Thyroid gland (tissue), 4 donors: ENCODE measurements around the gene GTPBP2. TPM values are rescaled to one million over a fixed set of nuclear protein-coding genes. Genes with fewer than 3 reads are reported as not detected.

Experiments used
- DNase-seq, 2 donors: peaks; one replicate each; pipeline ENCODE4 v3.0.0-alpha.2; 2019
- H3K27ac ChIP-seq, 3 donors: fragments of 200-600 bp; sonication (generic); 1 replicate in 2 of 3; 2 replicates in 1 of 3; pipeline ENCODE4 v1.5.1; 2016 to 2019; ENCODE audit warnings: mild to moderate bottlenecking in 1 of 3, moderate library complexity in 1 of 3
- H3K27me3 ChIP-seq: fragments of 200-600 bp; sonication (generic); one replicate; pipeline ENCODE4 v1.5.1; 2019
- H3K36me3 ChIP-seq, 2 donors: fragments of 200-600 bp; sonication (generic); one replicate each; pipeline ENCODE4 v1.5.1; 2016 to 2019
- H3K4me1 ChIP-seq, 2 donors: fragments of 200-600 bp; sonication (generic); one replicate each; pipeline ENCODE4 v1.5.1; 2017 to 2019
- H3K4me3 ChIP-seq, 3 donors: fragments of 200-600 bp; sonication (generic); replicated peaks in 1 of 3; 1 replicate in 2 of 3; 2 replicates in 1 of 3; pipeline ENCODE4 v1.5.1; 2016; ENCODE audit warnings: mild to moderate bottlenecking in 1 of 3
- H3K9me3 ChIP-seq: fragments of 200-600 bp; sonication (generic); one replicate; pipeline ENCODE4 v1.5.1; 2017
- POLR2A ChIP-seq, 2 donors: fragments of 450-650 bp; IDR thresholded peaks; one replicate each; pipeline ENCODE4 v1.6.1; 2017; ENCODE audit warnings: antibody characterized with exemption in 2 of 2, mild to moderate bottlenecking in 2 of 2, moderate library complexity in 1 of 2
- WGBS, 2 donors: methylation state at CpG; one replicate each; pipeline ENCODE4 v1.1.5; 2017; 5-methylcytosine and 5-hydroxymethylcytosine counted together
- intact Hi-C: fragments of 100-400 bp; cut with DNase I; formaldehyde crosslinking; loops from one replicate; pipeline ENCODE4 v1.15.1; 2023
- total RNA-seq, 4 donors: library from RNA; depleted of rRNA; stranded (reverse); fragments of >200 nt; gene quantifications; one replicate each; pipeline ENCODE4 v1.2.3, GENCODE V29; 2016
- TF ChIP-seq, protein P1 (sequence below), 6 experiments: fragments of 200-600 bp in 3 of 6; fragments of 450-650 bp in 3 of 6; sonication (generic) in 3 of 6; IDR thresholded peaks; one replicate each; pipeline ENCODE4 v1.5.1; 2016 to 2019; ENCODE audit warnings: antibody characterized with exemption in 6 of 6, mild to moderate bottlenecking in 2 of 6, inconsistent platforms in 1 of 6, moderate library complexity in 1 of 6

The GTPBP2 gene
- total RNA-seq, 4 donors from 2014 or later, result 50.2 to 65.8 (median 58.1) TPM

DNA sequence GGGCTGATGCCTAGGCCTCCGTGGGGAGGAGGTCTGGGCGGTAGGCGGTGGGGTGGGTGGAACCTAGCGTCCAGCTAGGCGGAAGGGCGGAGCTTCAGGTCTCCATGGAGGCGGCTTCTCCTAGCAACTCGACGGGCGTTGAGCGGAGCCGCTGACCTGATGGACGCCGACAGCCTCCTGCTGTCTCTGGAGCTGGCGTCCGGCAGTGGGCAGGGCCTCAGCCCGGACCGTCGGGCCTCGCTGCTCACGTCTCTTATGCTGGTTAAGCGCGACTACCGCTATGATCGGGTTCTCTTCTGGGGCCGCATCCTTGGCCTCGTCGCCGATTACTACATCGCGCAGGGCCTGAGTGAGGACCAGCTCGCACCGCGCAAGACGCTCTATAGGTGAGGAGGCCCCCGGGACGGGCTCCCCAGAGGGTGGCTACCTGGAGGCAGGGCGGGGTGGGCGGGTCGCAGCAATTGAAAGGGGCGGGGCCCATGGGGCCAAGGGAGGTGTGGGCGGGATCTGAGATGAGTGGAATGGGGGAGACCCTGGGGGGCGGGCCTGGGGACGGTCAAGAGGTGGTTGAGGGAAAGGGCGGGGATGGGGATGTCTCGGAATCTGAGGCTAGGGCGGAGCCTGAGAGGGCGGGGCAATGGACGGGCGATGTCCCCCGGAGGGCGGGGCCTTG is 16.0 kb upstream of the GTPBP2 start, which contains the start of gene RSPH9:
Gene RSPH9, plus strand, starts transcription at position 97 of the 673 bp plus-strand sequence. Its CDS starts 63 bp downstream, at position 160.
- TF ChIP-seq POLR2A (IDR thresholded peaks at IDR 0.05), result no peak
- TF ChIP-seq, protein P1, sequence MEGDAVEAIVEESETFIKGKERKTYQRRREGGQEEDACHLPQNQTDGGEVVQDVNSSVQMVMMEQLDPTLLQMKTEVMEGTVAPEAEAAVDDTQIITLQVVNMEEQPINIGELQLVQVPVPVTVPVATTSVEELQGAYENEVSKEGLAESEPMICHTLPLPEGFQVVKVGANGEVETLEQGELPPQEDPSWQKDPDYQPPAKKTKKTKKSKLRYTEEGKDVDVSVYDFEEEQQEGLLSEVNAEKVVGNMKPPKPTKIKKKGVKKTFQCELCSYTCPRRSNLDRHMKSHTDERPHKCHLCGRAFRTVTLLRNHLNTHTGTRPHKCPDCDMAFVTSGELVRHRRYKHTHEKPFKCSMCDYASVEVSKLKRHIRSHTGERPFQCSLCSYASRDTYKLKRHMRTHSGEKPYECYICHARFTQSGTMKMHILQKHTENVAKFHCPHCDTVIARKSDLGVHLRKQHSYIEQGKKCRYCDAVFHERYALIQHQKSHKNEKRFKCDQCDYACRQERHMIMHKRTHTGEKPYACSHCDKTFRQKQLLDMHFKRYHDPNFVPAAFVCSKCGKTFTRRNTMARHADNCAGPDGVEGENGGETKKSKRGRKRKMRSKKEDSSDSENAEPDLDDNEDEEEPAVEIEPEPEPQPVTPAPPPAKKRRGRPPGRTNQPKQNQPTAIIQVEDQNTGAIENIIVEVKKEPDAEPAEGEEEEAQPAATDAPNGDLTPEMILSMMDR (IDR thresholded peaks at IDR 0.05), result no peak
- peak; percentile 61 to 78 for DNase-seq
- Histone ChIP-seq H3K27me3 (no peaks in the 10 kb centered on the region), H3K4me3 (peak within 1 kb of the TSS in 1 of 3 donors; percentile 30), H3K9me3 (no peaks in the 10 kb centered on the region), H3K27ac (peak within 1 kb of the TSS in 1 of 3 donors; percentile 31), H3K4me1 (peaks cover 8 to 10% of the 10 kb centered on the region in 2 donors), H3K36me3 (peaks cover 7 to 13% of the 10 kb centered on the region in 2 donors)
- intact Hi-C loops, result no loop called here
- WGBS, 2 donors, result 1 to 5% methylated on average over 19 to 27 of the region's 52 CpGs

DNA sequence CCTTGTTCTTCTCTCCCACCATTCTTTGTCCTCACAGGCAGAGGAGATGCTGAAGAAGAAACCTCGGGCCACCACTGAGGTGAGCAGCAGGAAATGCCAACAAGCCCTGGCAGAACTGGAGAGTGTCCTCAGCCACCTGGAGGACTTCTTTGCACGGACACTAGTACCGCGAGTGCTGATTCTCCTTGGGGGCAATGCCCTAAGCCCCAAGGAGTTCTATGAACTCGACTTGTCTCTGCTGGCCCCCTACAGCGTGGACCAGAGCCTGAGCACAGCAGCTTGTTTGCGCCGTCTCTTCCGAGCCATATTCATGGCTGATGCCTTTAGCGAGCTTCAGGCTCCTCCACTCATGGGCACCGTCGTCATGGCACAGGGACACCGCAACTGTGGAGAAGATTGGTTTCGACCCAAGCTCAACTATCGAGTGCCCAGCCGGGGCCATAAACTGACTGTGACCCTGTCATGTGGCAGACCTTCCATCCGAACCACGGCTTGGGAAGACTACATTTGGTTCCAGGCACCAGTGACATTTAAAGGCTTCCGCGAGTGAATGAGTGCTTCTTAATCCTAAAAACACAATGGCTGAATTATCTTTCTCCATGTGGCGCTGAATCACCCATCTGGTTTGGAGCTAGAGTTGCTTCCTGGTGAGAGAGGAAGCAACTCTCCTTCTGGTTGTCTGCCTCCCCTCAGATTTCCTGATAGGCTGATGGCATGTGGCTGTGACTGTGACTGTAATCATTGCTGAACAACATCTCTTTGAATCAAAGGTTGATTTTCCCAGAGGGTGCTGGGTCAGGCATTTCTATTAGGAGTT is 11.1 kb upstream of the GTPBP2 start:
- H3K4me1 ChIP-seq, result peaks cover 15 to 25% of the 10 kb centered on the region in 2 donors

DNA sequence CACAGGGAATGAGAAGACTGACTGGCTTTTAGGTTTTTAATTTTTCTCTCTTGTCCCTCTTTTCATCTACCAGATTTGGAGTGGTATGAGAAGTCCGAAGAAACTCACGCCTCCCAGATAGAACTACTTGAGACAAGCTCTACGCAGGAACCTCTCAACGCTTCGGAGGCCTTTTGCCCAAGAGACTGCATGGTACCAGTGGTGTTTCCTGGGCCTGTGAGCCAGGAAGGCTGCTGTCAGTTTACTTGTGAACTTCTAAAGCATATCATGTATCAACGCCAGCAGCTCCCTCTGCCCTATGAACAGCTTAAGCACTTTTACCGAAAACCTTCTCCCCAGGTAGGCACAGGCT is 7.2 kb upstream of the GTPBP2 start:
- intact Hi-C loops, result no loop called here
- Histone ChIP-seq H3K27ac (peak overlapping the region; percentile 52 to 76 (median 76)), H3K27me3 (no peaks in the 10 kb centered on the region), H3K36me3 (peaks cover 13% of the 10 kb centered on the region in 2 donors), H3K4me1 (peaks cover 14 to 21% of the 10 kb centered on the region in 2 donors), H3K4me3 (peak overlapping the region; percentile 52 to 87 (median 82)), H3K9me3 (no peaks in the 10 kb centered on the region)
- peak in 1 of 2 donors; percentile 28 for DNase-seq
- 14 to 18% methylated on average over 7 of the region's 7 CpGs for WGBS, 2 donors
- TF ChIP-seq, protein P1 (IDR thresholded peaks at IDR 0.05), result no peak
- TF ChIP-seq POLR2A (IDR thresholded peaks at IDR 0.05), result no peak

More for the DNA sequence above, 11.1 kb upstream of the GTPBP2 start:
- H3K9me3 ChIP-seq, result no peaks in the 10 kb centered on the region
- no peaks in the 10 kb centered on the region for H3K27me3 ChIP-seq
- 90 to 92% methylated on average over 21 of the region's 21 CpGs for WGBS, 2 donors
- H3K4me3 ChIP-seq, result no peak overlapping the region
- H3K36me3 ChIP-seq, result peaks cover 13 to 20% of the 10 kb centered on the region in 2 donors
- no peak for TF ChIP-seq POLR2A (IDR thresholded peaks at IDR 0.05)
- TF ChIP-seq, protein P1 (IDR thresholded peaks at IDR 0.05), result no peak
- DNase-seq, result no peak
- intact Hi-C loops, result no loop called here
- H3K27ac ChIP-seq, result no peak overlapping the region

DNA sequence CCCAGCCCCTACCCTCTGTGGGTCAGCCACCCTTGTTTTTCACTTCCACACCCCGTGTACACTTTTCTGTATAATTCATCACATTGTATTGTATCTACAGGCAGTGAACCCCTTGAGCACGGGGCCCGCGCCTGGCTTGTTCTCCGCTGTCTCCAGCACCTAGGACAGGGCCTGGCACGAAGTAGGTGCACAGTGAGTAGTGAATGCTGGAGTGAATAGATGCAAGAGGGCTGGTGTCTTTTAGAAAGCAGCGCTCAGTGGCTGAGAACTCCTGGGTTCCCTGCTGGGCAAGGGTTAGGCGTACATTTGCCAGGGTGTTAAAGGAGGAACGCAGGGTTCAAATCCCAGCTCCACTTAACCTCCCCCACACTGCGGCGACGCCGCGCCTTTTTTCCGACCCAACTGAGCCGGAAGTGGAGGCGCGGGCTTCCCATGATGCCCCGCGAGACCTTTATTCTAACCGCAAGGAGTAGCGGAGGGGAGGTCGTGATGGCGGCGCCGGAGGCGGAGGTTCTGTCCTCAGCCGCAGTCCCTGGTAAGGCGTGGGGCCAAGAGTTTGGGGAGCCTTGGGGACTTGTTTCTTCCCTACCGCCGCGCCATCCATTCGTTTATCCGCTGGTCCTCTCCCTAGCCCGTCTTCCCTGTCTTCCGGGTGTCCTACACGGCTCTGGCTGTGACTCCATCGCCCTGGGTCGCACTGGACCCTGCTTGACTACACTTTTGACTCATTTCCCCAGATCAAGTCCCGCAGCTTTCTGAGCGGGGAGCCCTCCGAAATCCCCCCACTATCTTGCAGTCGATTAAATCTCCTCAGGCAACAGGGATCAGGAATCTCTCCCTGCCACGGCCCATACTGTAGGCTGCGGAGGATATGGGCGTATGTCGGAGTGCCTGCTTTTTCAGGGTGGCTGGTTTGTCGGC is 6.6 kb upstream of the GTPBP2 start, which contains the start of gene MAD2L1BP:
Gene MAD2L1BP, plus strand, starts transcription at position 454 of the 921 bp plus-strand sequence. Its CDS starts 36 bp downstream, at position 490.
- peak in 1 of 2 donors; percentile 79 for TF ChIP-seq POLR2A (IDR thresholded peaks at IDR 0.05)
- TF ChIP-seq, protein P1 (IDR thresholded peaks at IDR 0.05), result no peak
- WGBS, 2 donors, result 6 to 8% methylated on average over 26 to 46 of the region's 48 CpGs
- H3K27ac ChIP-seq, result peak within 1 kb of the TSS; percentile 52 to 76 (median 76)
- no peaks in the 10 kb centered on the region for H3K27me3 ChIP-seq
- no peaks in the 10 kb centered on the region for H3K9me3 ChIP-seq
- intact Hi-C loops, result no loop called here
- peak within 1 kb of the TSS; percentile 52 to 87 (median 82) for H3K4me3 ChIP-seq
- H3K36me3 ChIP-seq, result peaks cover 12% of the 10 kb centered on the region in 2 donors
- peaks cover 14 to 21% of the 10 kb centered on the region in 2 donors for H3K4me1 ChIP-seq
- peak; percentile 78 for DNase-seq
